ENCODE data around the gene MAGEA10.
"Not testable (repeated sequence)": the region's sequence is repeated elsewhere in the genome, so short reads cannot be mapped to it uniquely, and the experiment has no call there.

The MAGEA10 gene

DNA sequence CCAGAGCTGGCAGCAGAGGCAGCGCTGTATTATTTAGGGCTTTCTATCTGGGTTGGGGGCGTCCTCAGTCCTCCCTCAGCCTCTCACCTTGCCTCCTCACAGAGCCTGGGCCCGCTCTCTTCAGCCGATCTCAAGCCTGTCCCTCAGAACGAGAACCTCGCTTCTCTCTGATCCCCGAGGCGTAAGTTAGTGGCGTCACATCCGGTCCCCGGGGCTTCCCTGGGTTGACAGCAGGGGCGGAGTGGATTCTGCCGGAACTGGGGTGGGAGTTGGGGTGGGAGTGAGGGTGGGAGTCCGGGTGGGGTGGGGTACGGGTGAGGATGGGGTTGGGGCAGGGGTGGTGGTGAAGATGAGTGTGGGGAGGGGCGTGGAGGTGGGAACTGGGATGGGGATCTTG lies at the start of gene MAGEA10:
MAGEA10 (minus strand) TSS at position 190 of the 397 bp plus-strand sequence. CDS start 2,957 bp downstream, outside the sequence.
- no peak for DNase-seq

DNA sequence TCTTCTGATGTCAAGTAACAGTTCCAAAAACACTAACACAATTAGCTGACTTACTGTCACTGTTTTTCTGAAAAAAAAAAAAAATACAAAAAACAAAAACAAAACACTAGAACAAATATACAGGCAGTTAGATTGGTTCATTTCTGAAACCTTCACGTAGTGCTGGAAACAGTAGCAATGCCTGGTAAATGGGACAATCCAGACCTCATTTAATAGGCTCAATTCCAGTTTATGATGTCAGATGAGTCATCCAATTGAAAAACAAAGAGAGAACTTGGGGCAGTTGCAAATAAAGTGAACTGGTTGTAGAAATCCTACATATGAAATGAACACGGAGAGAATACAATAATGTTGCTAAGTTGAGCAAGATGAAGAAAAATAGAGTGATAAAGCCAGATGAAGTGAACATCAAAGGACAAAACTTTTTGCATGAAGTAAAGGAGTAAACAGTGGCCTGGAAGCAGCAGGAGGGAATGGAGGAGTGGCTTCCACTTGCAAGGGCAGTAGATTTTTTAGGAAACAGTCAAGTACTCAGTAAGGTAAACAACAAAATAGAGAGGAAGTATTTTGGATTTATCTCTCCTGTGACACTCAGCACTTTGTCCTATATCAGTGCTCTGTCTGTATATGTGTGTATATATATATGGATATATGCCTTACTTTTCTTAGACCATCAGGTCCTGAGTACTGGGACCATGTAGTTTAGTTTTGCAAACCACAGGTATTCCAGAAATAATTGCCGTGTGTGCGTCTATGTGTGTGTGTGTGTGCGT lies 39.3 kb upstream of the MAGEA10 start:
- DNase-seq, result no peak

DNA sequence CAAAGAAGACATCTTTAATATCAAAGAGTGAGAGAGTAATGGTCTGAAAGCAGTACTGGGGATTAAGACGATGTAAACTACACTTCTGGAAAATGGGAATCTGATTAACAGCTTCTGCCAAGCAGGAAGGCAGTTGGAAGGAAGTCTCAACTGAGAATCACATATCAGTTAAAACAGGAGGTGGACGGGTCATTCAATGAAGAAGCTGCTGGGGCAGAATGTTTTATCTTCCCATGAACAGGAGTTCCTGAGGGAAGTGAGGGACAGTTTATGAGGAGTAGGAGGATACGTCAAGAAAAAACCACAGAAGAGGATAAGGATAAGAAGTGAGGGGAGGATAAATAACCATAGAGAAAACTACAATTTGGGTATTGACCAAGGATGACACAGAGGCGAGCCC lies 38.7 kb upstream of the MAGEA10 start:
- no peak for DNase-seq

DNA sequence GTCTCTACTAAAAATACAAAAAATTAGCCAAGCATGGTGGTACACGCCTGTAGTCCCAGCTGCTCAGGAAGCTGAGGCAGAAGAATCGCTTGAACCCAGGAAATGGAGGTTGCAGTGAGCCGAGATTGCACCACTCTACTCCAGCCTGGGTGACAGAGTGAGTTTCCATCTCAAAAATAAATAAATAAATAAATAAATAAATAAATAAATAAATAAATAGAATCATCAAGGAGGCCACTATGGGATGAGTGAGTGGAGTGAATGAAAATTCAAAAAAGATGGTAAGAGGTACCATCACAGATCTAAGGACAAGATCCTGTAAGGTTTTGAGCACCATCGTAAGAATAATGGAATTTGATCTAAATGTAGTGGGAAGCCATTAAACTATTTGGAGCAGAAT lies 37.5 kb upstream of the MAGEA10 start:
- DNase-seq, result not testable (repeated sequence)

DNA sequence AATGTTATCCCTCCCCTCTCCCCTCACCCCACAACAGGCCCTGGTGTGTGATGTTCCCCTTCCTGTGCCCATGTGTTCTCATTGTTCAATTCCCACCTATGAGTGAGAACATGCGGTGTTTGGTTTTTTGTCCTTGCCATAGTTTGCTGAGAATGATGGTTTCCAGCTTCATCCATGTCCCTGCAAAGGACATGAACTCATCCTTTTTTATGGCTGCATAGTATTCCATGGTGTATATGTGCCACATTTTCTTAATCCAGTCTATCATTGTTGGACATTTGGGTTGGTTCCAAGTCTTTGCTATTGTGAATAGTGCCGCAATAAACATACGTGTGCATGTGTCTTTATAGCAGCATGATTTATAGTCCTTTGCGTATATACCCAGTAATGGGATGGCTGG lies 35.5 kb upstream of the MAGEA10 start:
- not testable (repeated sequence) for DNase-seq

DNA sequence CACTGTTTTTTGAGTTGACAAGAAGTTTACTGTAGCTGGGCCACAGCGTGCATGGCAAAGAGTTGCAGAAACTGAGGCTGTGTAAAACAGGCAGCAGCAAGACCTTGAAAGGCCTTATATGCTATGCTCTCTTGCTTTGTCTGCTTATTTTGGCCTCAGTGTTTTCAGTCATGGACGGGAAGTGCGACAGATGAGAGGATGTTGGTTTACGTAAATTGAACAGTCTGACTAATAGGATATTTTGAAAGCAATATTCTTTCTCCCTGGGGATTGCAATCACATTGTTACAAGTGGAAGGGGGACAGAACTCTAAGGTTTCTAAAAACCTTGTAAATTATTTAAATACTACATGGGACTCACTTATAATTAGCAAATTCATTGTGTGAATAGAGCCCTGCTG lies 32.2 kb upstream of the MAGEA10 start:
- DNase-seq, result no peak

DNA sequence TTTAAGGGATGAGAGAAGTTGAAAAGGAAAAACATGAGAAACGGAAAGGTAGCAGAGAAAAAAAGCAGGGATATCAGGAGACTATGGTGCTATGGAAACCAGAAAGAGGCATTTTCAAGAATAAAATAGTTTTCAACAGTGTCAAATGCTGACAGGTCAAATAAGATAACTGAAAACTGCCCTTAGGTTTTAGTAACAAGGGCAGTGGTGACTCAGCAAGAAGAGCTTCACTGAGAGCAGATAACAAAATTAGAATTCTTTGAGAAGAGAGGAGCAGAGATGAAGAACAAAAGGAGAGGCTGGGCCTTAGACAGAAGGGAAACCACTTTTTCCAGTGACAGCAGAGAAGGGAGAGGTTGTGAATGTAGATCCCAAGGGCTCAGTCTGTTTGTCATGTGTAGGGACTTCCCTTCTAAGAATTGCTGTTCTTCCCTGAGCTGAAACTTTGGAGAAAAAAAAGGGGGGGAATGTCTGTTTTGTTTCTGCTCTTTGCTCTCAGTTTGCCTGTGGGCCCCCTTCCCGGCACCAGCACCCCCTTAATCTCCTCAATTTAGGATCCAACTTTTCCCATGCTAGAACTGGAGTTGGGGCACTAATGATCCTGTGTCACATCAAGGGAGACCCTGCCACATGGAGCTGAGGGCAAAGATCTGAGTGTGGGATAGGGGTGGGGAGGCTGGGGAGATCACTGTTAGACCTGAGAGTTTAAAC lies 26.8 kb upstream of the MAGEA10 start:
- DNase-seq, result no peak

DNA sequence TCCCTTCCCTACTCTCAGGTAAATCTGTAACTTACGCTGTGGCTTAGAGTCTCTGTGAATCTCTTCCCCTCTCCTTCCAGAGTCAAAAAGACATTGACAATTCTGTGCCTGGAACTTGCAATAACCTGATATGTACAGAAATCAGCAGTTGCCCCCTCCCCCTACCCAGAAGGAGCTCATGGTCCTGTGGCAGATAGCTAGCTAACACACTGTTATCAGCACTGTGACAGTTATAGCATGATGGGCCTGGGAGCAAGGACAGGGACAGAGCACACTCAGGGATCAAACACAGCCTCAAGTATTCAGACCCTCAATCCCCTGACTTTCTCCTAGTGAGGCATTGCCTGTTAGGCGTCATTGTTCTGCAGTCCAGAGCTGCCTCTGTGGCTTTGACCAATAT lies 18.7 kb upstream of the MAGEA10 start:
- DNase-seq, result no peak

DNA sequence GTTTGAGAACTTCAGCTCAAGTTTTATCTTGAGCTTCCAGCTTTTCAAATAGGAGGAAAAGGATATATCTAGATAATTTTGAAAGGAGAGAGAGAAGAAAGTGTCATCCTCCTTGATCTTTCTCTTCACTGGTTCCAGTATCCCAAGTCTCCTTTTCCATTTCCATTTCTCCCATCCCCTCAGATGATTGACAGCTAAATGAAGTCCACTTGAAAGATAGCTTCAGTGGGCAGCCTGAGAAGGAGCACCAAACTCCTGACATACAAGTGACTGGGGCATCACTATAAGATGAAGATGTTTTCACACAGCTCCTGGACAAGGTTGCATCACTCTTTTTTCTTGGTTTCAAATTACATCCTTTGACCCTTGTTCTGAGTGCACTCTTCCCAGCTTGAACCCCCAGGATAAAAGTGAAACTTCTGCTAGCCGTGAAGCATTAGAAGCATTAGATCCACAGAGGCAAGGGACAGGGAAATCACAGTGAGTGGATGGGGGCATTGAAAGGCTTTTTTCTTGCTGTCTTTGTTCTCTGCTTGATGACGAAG lies 17.5 kb upstream of the MAGEA10 start:
- DNase-seq, result no peak

DNA sequence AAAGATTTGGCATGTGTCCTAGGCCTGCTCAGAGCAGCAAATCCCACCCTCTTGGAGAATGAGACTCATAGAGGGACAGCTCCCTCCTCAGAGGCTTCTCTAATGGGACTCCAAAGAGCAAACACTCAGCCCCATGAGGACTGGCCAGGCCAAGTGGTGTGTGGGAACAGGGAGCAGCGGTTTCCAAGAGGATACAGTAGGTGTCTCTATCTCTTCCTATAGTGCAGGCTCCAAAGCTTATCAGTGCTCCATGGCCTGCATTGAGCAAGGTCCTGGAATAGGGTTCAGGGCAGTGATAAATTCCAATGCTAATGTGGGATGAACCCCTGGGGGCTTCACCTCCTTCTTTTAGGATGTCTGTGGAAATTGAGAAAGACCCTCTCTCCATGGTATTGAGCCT lies 15.7 kb upstream of the MAGEA10 start:
- no peak for DNase-seq

DNA sequence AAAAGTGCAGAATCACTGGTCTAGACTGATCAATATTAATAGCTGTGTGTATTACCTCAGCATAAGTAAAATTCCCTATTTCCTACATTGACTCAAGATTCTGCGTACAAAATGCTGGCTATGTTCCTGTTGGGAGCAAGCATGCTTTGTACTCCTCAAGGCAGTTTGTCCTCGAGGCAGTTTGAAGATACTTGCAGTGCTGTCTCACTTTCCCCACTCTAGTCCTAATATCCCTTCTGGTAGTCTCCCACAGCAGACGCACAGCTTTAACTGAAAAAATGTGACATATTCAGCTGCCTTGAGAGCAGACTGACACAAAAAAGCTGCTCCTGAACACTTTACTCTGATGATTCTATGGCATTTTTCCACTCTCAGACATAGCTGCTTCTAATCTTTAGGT lies 12.9 kb upstream of the MAGEA10 start:
- DNase-seq, result no peak

DNA sequence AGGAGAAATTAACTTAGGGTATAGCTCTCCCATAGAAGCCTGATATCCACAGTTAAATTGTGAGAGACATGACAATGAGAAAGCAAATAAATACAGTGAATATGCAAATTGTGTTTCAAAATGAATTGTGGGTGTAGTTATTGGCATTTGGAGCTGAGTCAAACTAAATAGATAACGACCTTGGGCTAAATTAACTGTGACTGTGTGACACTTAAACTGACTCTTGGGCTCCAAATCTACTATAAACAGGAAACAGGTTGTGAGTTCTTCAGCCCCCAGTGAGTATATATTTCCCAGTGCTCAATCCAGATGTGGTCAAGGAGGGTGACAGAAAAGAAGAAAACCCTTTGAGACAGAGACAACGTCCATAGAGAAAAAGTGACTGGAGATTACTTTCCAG lies 11.3 kb upstream of the MAGEA10 start:
- DNase-seq, result no peak

DNA sequence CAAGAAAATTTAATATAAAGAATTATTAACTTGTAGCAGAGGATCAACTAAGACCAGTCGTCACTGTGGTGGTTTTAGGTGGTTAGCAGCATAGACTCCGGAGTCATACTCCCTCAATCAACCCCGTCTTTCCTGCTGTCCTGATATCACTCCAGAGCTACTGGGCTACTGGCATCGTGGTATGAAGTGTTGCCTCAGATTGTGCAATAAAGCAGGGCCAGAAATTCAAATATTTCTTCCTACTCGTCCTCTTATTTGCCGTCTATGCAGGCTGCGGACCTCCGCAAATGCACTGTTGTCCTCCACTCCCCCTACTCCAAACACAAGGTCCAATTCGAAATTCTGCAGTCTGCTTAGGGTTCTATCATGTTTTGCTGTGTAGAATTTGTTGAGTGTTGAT lies 1.2 kb upstream of the MAGEA10 start:
- DNase-seq, result no peak

DNA sequence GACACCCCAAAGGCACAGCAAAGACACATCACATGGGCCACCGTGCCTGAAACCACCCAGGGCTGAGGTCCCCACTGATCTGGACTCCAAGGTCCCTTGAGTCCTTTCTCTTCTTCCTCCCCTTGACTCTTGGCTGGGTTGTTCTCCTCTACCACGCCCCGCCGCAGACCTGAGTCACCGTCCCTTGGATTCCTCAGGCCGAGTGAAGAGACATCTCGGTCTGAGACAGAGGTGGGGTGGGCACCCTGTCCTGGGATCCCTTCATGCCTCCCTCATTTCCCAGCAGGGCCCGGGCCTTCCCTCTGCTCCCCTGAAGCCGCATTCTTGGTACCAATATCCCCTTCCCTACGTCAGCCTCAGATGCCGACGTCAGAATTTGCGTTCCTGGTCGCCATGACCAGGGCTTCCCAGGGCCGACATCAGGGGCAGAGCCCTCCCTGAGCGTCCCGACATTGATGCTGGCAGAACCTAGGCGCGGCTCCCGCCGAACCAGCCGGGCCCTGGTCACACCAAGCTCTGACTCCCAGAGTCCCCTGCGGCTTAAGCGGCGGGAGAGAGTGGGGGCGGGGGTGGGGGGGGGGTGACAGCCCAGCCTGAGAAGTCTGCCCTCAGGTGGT lies 498 bp downstream of the MAGEA10 start:
- no peak for DNase-seq

DNA sequence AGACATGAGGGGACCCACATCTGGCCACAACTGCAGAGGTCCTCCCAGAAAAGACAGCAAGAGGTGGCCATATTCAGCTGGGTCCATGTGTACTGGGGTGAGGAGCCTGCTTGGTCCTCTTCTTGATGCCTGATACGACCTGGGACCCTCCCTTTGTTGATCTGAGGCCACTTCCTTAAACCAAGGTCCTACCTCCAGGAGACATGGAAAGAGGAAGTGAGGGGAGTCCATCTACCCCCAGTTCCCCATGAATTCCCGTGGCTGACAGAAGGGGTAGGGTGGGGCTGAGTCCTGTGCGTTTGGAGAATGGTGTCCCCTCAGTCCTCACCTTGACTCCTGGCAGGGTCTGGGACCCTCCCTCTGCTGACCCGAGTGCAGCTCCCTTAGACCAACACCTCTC lies 2.1 kb downstream of the MAGEA10 start:
- no peak for DNase-seq

DNA sequence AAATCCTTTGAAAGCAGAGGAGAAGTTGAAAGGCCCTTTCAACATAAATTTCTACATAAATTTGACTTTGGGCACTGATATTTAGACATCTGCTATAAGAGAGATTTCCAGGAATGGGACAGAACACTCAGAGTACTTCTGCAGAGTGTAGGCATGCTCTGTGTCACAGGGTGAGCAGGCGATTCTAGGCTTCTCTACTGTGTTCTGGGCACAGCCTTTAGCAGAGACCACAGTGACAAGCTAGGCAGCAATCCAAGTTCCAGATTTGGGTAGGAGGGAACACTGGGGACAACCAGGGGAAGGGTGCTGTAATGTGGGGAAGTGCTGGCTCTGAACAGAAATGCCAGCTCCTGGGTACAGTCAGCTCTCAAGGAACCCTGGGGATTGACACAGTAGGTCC lies 6.9 kb downstream of the MAGEA10 start:
- DNase-seq, result no peak

DNA sequence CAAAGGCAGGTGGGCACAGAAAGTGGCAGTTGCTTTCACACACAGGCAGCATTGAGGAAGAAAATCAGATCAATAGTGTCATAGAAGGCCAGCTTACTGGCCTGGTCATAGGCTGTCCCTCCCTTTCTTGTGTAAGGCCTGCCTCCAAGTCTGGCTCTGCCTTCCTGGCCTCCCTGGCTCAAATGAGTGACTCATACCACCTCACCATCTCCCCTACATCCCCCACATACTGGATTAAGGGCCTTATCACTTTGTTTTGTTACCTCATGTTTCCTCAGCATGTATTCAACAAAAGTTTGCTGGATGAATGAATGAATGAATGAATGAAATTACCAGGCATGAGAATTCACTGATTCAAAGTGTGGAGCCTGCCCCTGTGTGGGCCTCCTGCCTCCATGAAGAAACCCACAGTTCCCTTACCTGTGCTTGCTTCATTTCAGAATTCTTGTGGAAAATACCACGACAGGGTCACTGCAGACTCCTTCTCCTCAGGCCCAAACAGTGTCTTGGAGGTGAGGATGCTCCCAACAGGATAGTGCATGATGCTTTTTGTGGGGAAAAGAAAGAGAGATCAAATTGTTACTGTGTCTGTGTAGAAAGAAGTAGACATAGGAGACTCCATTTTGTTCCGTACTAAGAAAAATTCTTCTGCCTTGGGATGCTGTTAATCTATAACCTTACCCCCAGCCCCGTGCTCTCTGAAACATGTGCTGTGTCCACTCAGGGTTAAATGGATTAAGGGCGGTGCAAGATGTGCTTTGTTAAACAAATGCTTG lies 9.1 kb downstream of the MAGEA10 start:
- not testable (repeated sequence) for DNase-seq

DNA sequence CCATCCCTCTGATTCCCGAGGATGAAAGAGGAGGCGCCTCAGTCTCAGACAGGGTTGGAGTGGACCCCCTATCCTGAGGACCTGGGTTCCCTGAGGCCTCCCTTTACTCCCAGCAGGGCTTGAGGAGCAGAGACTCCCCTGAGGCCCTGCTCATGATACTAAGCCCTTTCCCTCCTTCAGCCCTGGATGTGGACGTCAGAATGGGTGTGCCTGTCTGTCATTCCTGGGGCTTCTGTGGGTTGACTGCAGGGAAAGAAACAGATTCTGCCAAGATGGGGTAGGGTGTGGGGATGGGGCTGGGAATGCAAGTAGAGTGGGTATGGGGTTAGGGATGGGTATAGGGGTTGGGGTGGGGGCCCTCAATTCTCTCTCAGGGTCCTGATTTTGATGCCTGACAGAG lies 21.1 kb downstream of the MAGEA10 start:
- no peak for DNase-seq

DNA sequence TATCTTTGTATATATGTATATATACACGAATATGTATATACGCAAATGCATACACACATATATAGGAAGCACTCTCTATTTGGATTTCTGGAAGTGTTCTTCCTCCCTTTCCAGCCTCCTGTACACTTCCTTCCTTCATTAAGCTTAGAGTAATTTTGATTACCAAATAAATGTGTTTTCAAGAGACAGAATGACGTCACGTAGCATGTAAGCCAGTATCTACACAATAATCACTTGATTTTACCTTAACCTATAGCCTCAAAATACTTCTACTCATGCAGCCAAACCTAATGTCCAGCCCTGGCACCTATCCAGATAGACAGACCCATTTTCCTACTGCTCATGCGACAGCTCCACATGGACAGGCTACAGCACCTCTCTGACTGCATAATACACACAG lies 29.9 kb downstream of the MAGEA10 start:
- DNase-seq, result no peak

DNA sequence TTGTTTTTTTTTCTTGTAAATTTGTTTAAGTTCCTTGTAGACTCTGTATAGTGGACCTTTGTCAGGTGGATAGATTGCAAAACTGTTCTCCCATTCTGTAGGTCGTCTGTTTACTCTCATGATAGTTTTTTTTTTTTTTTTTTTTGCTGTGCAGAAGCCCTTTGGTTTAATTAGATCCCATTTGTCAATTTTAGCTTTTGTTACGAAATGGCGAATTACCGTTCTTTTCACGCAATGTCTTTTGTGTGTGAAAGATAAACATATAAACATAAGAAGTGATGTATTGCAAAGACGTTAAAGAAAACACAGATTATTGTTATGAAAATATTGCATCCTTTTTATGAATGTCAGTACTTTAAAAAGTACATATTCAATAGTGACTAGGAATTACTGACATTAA lies 34.5 kb downstream of the MAGEA10 start:
- DNase-seq, result no peak

DNA sequence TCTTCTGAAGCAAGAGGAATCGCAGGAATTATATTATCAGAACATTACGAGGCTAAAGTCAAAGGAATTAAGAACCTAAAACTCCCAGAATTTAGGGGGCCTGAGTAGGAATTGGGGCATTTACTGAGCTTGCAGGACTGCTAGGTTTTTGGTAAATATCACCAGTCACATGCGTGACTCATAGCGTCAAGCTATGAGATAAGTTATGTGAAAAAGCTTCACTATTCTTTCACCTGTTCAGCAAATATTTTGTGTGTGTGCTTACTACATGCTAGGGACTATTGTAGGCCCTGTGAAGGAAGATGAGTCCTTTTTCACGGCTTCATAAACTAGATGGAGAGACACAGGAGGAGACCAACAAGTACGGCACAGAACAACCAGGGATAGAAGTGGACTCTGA lies 52.2 kb downstream of the MAGEA10 start:
- no peak for DNase-seq
